Inflammatory macrophage treated with lipopolysaccharide for 4 hours (primary cell): ENCODE data around the gene PPP1R27.
"Not testable (repeated sequence)": the region's sequence is repeated elsewhere in the genome, so short reads cannot be mapped to it uniquely, and the experiment has no call there.

ENCODE experiments used
- DNase-seq: peaks from one replicate; pipeline ENCODE4 v3.0.0-alpha.2; 2020

Gene PPP1R27

DNA sequence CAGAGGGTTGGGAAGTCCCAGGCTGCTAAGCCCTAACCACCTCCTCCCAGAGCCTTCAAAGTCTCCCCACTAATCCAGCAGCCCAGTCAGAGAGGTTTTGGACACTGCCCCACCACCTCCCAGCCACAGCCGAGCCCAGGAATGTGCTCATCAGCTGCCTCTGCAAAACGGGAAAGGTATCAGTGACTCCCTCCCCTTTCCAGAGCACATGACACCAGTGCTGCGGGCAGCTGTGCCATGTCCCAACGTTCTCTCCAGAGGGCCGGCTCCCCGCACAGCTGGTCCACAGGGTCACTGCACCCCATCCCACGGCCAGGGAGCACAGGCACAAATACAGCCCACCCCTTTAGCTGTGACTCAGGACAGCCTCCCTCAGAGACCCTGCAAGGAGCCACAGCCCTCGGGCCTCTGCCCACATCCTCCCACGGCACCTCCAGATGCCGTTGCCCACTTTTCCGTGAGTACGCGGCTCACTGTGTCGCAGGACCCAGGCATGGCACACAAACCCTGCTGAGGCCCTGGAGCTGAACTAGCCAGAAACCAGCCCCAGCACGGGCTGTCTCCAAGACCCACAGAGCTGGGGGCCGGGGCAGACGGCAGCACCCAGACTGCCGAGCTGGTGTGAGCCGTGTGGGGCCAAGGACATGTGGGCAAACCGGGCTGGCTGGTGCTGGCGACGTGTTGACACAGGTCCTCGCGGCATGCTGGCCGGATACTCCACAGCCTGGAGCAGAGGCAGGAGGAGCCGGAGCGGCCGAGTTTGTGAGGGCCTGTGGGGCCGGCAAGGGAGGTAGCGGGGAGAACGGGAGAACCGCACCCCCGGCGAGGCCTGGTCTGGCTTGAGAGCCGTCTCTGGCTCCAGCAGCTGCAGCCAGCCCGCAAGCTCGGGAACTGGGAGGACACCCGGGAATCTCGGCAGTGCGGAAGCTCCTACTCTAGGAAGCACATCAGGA is 6.3 kb upstream of the PPP1R27 start:
- no peak for DNase-seq

- not testable (repeated sequence) for DNase-seq
These were observed 5.2 kb upstream of the PPP1R27 start for GRCh38 chr17:81840059-81840458.

DNA sequence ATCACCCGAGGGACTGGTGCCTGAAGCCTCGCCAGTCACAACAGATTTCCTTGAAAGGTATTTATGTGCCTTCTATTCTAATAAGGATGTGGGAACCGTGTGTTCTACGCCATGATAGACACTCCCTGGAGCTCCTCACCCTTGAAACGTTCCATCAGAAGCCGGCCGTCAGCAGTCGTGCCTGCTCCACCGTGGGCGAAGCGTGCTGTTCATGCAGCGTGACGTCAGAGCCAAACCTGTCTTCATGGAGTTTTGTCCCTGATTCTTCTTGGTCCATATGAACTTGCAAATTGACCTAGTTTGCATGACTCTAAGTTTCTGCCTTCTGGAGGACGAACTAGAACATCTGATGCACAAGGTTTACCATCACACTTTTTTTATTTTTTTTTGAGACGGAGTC is 4.5 kb upstream of the PPP1R27 start:
- DNase-seq, result no peak

DNA sequence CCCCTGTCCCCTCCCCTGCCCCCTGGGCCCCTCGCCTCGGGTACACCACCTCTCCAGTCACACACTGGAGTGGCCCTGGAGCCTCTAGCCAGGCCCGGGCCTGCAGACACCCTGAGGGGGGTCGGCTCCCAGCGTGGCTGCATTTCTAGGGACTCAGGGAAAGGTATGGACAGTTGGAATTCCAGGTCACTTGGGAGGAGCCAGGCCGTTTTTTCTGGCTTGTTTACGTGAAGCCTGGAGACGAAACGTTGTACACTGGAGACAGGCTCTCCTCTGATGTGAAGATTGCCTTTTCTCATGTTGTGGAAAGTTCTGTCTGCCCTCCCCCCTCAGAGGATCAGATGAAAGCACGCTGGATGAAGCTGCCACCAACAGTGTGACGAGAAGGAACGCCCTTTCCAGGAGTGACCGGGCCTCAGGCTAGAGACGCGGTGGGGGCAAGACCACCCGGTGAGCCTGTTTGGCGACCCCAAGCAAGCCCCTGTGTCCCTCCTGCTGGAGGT is 4.0 kb upstream of the PPP1R27 start:
- no peak for DNase-seq

GRCh38 chr17:81837641-81838040 is 2.8 kb upstream of the PPP1R27 start:
- DNase-seq, result peak; percentile 91

DNA sequence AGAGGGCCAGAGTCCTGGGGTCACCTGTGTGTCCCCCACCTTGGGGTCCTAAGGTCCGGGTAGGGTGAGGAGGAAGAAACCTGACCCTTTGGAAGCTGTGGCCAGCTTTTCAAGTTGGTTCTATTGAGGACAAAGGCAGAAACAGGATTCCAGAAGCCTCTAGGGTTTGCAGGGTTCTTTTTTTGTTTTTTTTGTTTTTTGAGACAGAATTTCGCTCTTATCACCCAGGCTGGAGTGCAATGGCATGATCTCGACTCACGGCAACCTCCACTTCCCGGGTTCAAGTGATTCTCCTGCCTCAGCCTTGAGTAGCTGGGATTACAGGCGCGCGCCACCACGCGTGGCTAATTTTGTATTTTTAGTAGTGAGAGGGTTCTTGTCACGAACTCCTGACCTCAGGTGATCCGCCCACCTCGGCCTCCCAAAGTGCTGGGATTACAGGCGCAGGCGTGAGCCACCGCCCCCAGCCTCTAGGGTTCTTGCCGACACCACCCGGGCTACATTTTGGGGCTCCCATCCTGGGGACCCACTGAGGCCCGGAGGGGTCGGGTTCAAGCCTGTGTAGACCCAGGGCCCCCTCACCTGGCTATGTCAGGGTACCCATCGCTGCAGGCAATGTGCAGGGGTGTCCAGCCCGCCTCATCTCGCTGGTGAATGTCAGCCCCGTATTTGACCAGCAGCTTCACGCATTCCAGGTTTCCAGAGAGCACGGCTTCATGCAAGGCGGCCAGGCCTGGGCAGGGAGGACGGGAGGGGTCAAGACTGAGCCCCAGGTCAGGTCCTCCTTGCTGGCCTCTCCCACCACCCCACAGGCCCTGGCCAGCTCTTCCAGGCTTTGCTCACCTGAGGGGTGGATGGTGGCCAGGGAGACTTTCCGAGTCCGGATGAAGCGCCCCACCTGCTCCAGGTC is 674 bp downstream of the PPP1R27 start:
- no peak for DNase-seq

DNA sequence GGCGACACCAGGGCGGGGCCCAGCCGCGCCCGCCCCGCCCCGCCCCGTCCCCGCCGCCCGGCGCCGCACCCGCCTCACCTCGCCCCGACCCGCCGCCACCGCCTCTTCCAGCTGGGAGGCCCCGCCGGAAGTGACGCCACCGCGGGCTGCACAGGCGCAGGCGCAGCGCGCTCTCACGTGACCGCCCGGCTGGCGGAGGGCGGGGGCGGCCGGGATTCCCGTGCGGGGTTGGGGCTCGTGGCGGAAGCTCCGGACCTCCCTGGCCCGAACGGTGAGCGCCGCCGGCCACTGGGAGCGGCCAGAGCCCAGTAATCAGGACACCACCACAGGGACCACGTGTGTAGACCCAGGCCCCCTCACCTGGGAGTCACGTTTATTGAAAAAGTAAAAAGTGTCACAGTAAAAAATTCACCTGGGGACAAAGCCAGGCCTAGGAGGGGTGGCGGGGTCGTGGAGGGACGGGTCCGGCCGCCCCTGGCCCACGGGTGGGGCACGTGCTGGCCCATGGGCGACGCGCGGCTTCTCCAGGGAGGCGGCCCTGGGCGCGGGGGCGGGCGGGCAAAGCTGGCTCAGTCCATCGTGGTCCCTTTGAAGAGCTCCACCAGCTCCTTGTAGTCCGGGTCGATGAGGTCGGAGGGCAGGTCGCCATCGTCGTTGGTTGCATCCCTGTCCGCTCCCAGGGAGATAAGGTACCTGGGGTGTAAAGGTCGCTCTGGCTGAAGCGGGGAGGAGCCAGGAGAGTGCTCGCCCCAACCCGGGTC is 1.5 kb downstream of the PPP1R27 start, which contains the start of gene MCRIP1:
TSS of gene MCRIP1 (minus strand) at position 132 of the 761 bp plus-strand sequence. CDS start 8,785 bp downstream, outside the sequence.
- DNase-seq, result peak; percentile 97

GRCh38 chr17:81832608-81833159 is 2.2 kb downstream of the PPP1R27 start:
- peak; percentile 36 for DNase-seq

- DNase-seq, result peak; percentile 94
These were observed 2.8 kb downstream of the PPP1R27 start for GRCh38 chr17:81831957-81832607.

GRCh38 chr17:81831563-81831956 is 3.3 kb downstream of the PPP1R27 start:
- DNase-seq, result no peak

GRCh38 chr17:81829858-81830257 is 5.0 kb downstream of the PPP1R27 start:
- DNase-seq, result no peak

DNA sequence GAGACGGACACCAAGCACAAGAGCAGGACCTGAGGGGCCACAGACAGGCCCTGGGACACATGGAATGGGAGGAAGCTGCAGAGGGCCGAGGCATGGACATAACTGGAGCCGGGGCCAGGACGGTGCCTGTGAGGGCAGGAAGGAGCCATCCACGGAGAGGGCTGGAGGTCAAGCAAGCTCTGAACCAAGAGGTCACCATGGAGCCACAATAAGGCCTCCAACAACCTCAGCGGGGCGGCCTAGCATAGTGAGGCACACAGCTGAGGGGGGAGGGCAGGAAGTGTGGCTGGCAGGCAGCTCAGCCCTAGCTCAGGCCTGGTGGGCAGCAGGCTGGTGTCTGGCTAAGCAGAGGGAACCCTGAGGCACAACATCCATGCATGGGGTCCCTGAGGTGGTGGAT is 6.2 kb downstream of the PPP1R27 start:
- DNase-seq, result no peak

GRCh38 chr17:81825841-81826466 is 8.9 kb downstream of the PPP1R27 start:
- no peak for DNase-seq

DNA sequence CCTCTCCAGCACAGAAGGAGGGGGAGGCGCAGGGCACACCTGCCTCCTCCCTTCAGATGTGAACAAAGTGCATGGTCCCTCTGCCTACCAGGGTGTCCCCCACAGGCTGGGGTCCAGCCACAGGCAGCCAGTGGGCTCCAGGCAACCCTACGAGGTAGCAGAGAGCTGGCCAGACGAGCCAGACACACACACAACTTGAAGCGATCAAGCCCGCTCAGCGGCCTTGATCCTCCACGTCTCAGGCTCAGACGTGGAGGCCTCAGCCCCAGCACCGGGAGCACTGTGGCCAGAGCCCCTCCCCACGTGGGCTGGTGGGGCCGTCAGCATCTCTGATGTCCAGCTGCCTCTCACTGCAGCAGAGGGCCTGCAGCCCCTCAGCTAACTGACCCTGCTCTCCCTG is 10.3 kb downstream of the PPP1R27 start:
- DNase-seq, result no peak

DNA sequence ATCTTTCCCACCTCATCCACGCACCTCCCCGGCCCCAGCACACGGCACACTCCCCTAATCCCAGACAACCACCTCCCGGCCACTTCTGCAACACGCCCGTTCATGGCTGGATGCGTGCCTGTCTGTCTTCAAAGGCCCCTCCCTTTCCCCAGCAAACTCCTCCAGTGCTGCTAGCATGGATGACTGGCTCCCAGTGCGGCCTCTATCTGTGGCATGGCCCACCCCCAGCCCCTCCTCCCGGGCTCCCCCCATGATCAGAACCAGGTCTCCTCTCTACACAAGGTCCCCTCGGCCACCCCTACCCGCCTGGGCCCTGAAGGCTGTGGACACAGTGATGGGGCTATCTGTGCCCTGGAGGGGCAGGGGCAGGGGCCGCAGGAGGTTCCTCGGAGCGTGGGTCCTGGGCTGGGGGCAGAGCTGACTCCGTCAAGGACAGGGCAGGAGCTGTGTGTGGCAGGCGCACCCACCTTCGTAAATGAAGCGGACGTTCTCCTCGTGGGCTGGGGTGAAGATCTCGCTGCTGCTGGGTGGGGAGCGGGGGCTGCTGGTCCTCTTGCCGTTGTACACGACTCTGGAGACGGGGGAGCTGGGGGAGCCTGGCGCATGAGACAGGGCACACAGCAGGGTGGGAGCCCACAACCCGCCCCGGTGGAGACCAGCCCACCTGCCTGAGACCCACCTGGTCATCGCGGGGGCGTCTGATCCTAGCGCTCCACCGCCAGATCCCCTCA is 10.9 kb downstream of the PPP1R27 start:
- no peak for DNase-seq

- DNase-seq, result no peak
These were observed 11.6 kb downstream of the PPP1R27 start for GRCh38 chr17:81822996-81823819.

DNA sequence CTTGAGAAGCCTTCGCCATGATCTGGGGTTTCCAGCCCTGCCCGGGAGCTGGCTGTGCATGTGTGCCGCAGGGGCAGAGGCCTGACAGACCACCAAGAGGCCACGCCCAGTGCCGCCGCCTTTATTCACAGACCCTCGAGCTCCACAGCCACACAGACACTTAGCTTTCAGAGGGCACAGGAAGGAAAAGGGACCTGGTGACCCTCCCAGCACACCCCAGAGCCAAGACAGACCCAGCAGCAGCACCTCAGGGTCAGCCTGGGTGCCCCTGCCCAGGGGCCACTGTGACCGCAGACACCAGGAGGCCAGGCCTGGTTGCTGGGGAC is 12.6 kb downstream of the PPP1R27 start:
- no peak for DNase-seq

- DNase-seq, result peak; percentile 80
These were observed 13.1 kb downstream of the PPP1R27 start for GRCh38 chr17:81821603-81822311.

GRCh38 chr17:81821147-81821546 is 13.7 kb downstream of the PPP1R27 start:
- DNase-seq, result no peak
